ENCODE data around the gene CHST5. TPM values are rescaled to one million over a fixed set of nuclear protein-coding genes. Genes with fewer than 3 reads are reported as not detected.

CHST5 gene
- polyA plus RNA-seq, 1 donor (not counting 4 experiments of a cell fraction or from before 2014, with no cell fraction given), result 0.12 TPM

DNA sequence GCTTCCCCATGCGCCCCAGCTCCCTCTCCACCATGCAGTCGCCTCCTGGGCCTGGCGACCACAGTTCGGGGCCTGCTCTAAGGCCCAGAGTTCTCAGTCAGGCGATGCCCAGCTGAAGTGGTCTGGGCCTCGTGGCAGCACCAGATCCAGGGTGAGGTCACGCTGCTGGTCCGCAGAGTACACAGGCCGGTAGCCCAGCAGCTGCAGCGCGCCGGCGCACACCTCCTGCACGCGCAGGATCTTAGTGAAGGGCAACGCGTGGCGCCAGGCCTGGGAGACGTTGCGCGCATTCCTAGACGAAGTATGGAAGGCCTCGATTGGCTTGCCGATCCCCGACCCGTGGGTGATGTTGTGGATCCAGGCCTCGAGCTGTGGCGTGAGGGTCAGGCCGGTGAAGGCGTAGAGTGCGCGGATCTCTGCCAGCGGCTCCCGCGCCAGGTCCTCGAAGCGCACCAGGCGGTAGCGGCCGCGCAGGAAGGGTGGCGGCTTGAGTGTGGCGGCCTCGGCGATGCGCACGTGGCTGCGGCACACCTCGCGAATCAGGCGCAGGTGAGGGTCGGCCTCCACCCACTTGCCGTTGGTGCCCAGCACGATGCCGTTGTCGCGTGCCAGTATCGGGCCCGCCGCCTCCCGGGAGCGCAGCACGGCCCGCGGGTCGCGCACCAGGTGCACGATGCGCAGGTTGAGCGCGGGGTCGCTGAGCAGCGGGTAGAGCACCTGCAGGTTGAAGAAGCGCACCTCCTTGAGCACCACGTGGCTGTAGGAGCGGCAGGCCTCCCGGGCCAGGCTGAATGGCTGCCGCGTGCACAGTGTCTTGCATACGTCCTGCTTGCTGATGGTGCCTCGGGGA lies 6.6 kb downstream of the CHST5 start:
- H3K36me3 ChIP-seq (ENCODE audit: control insufficient read depth in 2 of 2, extremely low read depth in 1 of 2, insufficient read depth in 2 of 2, low read length in 2 of 2), result no peaks in the 10 kb centered on the region
- no peak overlapping the region for H3K9ac ChIP-seq (ENCODE audit: control insufficient read depth, extremely low read depth, insufficient read depth, low read length)
- no peaks in the 10 kb centered on the region for H4K20me1 ChIP-seq (ENCODE audit: control insufficient read depth, extremely low read depth, insufficient read depth, low read length)
- no peak overlapping the region for H2AFZ ChIP-seq (ENCODE audit: control insufficient read depth, low read length)
- no peaks in the 10 kb centered on the region for H3K9me1 ChIP-seq (ENCODE audit: control insufficient read depth, extremely low read depth, insufficient read depth, low read length)
- no peak for DNase-seq (ENCODE audit: low read depth, low spot score)
- H3K4me2 ChIP-seq (ENCODE audit: control insufficient read depth, extremely low read depth, insufficient read depth, low read depth, low read length), result no peak overlapping the region
- no peaks in the 10 kb centered on the region for H3K79me2 ChIP-seq (ENCODE audit: control insufficient read depth, insufficient read depth, low read length)
- TF ChIP-seq, protein P1, sequence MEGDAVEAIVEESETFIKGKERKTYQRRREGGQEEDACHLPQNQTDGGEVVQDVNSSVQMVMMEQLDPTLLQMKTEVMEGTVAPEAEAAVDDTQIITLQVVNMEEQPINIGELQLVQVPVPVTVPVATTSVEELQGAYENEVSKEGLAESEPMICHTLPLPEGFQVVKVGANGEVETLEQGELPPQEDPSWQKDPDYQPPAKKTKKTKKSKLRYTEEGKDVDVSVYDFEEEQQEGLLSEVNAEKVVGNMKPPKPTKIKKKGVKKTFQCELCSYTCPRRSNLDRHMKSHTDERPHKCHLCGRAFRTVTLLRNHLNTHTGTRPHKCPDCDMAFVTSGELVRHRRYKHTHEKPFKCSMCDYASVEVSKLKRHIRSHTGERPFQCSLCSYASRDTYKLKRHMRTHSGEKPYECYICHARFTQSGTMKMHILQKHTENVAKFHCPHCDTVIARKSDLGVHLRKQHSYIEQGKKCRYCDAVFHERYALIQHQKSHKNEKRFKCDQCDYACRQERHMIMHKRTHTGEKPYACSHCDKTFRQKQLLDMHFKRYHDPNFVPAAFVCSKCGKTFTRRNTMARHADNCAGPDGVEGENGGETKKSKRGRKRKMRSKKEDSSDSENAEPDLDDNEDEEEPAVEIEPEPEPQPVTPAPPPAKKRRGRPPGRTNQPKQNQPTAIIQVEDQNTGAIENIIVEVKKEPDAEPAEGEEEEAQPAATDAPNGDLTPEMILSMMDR (optimal IDR thresholded peaks at IDR 0.05 in 1 of 3, IDR thresholded peaks at IDR 0.05 in 1 of 3, conservative IDR thresholded peaks at IDR 0.05 in 1 of 3; ENCODE audit: extremely low read depth in 1 of 3, insufficient read depth in 2 of 3, low read length in 3 of 3), result no peak
- no peak overlapping the region for H3K4me3 ChIP-seq (ENCODE audit: control insufficient read depth in 2 of 3, extremely low read depth in 1 of 3, insufficient read depth in 2 of 3, low read depth in 1 of 3, low read length in 3 of 3)
- dilution Hi-C loops (cut with MboI; ENCODE audit: extremely low pct_ligation_motif_present, low sequenced_read_pairs), result no loop called here
- H3K4me1 ChIP-seq (ENCODE audit: control insufficient read depth, extremely low read depth, insufficient read depth, low read length), result no peaks in the 10 kb centered on the region
- no peak overlapping the region for H3K27ac ChIP-seq (ENCODE audit: control insufficient read depth, insufficient read depth, low read length)
- FAIRE-seq, result no peak
- no peaks in the 10 kb centered on the region for H3K27me3 ChIP-seq (ENCODE audit: control insufficient read depth, extremely low read depth, insufficient read depth, low read length)
- H3K9me3 ChIP-seq (ENCODE audit: control insufficient read depth, low read depth, low read length), result no peaks in the 10 kb centered on the region

DNA sequence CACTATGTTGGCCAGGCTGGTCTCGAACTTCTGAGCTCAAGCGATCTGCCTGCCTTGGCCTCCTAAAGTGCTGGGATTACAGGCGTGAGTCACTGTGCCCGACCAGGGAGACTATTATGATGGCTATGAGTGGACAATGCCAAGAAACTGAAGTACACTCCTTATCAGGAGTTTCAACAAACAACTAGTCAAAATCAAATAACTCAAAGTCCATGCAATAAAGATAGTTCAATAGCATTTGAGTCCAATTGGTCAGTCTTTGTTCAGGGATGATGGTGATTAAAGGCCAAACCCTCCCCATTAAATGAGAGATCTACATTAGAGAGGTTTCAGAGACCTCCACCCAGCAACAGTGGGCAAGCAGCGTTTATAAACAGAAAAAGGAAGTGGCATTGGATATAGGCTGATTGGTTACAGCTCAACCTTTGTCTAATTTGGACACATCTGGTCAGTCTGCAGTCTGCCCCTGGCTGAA lies 8.0 kb downstream of the CHST5 start:
- Histone ChIP-seq H3K4me2 (ENCODE audit: control insufficient read depth, extremely low read depth, insufficient read depth, low read depth, low read length) (no peak overlapping the region), H3K36me3 (ENCODE audit: control insufficient read depth in 2 of 2, extremely low read depth in 1 of 2, insufficient read depth in 2 of 2, low read length in 2 of 2) (no peaks in the 10 kb centered on the region), H4K20me1 (ENCODE audit: control insufficient read depth, extremely low read depth, insufficient read depth, low read length) (no peaks in the 10 kb centered on the region), H3K9me1 (ENCODE audit: control insufficient read depth, extremely low read depth, insufficient read depth, low read length) (no peaks in the 10 kb centered on the region), H3K79me2 (ENCODE audit: control insufficient read depth, insufficient read depth, low read length) (no peaks in the 10 kb centered on the region), H3K4me3 (ENCODE audit: control insufficient read depth in 2 of 3, extremely low read depth in 1 of 3, insufficient read depth in 2 of 3, low read depth in 1 of 3, low read length in 3 of 3) (no peak overlapping the region), H2AFZ (ENCODE audit: control insufficient read depth, low read length) (no peak overlapping the region), H3K27me3 (ENCODE audit: control insufficient read depth, extremely low read depth, insufficient read depth, low read length) (no peaks in the 10 kb centered on the region), H3K9me3 (ENCODE audit: control insufficient read depth, low read depth, low read length) (no peaks in the 10 kb centered on the region), H3K9ac (ENCODE audit: control insufficient read depth, extremely low read depth, insufficient read depth, low read length) (no peak overlapping the region), H3K27ac (ENCODE audit: control insufficient read depth, insufficient read depth, low read length) (no peak overlapping the region), H3K4me1 (ENCODE audit: control insufficient read depth, extremely low read depth, insufficient read depth, low read length) (no peaks in the 10 kb centered on the region)
- dilution Hi-C loops (cut with MboI; ENCODE audit: extremely low pct_ligation_motif_present, low sequenced_read_pairs), result no loop called here
- TF ChIP-seq, protein P1 (optimal IDR thresholded peaks at IDR 0.05 in 1 of 3, IDR thresholded peaks at IDR 0.05 in 1 of 3, conservative IDR thresholded peaks at IDR 0.05 in 1 of 3; ENCODE audit: extremely low read depth in 1 of 3, insufficient read depth in 2 of 3, low read length in 3 of 3), result no peak
- no peak for TF ChIP-seq EZH2 (IDR thresholded peaks at IDR 0.05; ENCODE audit: low read length)
- DNase-seq (ENCODE audit: low read depth, low spot score), result no peak
- no peak for FAIRE-seq
